ENCODE measurements around the gene TGFBI.
A peak's percentile ranks its signal among the peaks of the same experiment; 100 is the strongest.

Gene TGFBI

GRCh38 chr5:136048966-136049365 is 20.2 kb downstream of the TGFBI start:
- DNase-seq, result no peak

GRCh38 chr5:136051486-136052220 is 22.9 kb downstream of the TGFBI start:
- no peak for DNase-seq

- no peak for DNase-seq
These were observed 24.0 kb downstream of the TGFBI start for GRCh38 chr5:136052692-136053335.

- no peak for DNase-seq
These were observed 24.8 kb downstream of the TGFBI start for GRCh38 chr5:136053336-136054141.

GRCh38 chr5:136054142-136055019 is 25.6 kb downstream of the TGFBI start:
- DNase-seq, result no peak

- DNase-seq, result no peak
These were observed 27.0 kb downstream of the TGFBI start for GRCh38 chr5:136055612-136056309.

- no peak for DNase-seq
These were observed 27.5 kb downstream of the TGFBI start for GRCh38 chr5:136056336-136056735.

GRCh38 chr5:136056771-136057335 is 28.1 kb downstream of the TGFBI start:
- no peak for DNase-seq

- no peak for DNase-seq
These were observed 28.7 kb downstream of the TGFBI start for GRCh38 chr5:136057401-136058038.

- no peak for DNase-seq
These were observed 29.5 kb downstream of the TGFBI start for GRCh38 chr5:136058039-136058971.

- DNase-seq, result no peak
These were observed 30.2 kb downstream of the TGFBI start for GRCh38 chr5:136058972-136059354.

GRCh38 chr5:136060963-136061362 is 32.2 kb downstream of the TGFBI start:
- DNase-seq, result no peak

GRCh38 chr5:136061630-136062365 is 33.0 kb downstream of the TGFBI start:
- no peak for DNase-seq

GRCh38 chr5:136062366-136063274 is 33.8 kb downstream of the TGFBI start:
- peak; percentile 13 for DNase-seq

- no peak for DNase-seq
These were observed 35.1 kb downstream of the TGFBI start for GRCh38 chr5:136063778-136064465.

- DNase-seq, result no peak
These were observed 35.7 kb downstream of the TGFBI start for GRCh38 chr5:136064510-136064909.

- DNase-seq, result no peak
These were observed 36.8 kb downstream of the TGFBI start for GRCh38 chr5:136065588-136065987.

Measured in NCI-H1092 treated with DMSO at 0.1 percent for 48 hours (cell line).